Parathyroid adenoma (tissue), 2 donors: ENCODE data around the gene IER5.
"Not testable (repeated sequence)": the region's sequence is repeated elsewhere in the genome, so short reads cannot be mapped to it uniquely, and the experiment has no call there.

ENCODE experiments used
- H2AFZ ChIP-seq: fragments of 300-600 bp; sonication (generic); one replicate; pipeline ENCODE4 v1.7.0; 2017; ENCODE audit warnings: antibody characterized with exemption, mild to moderate bottlenecking
- H3K27ac ChIP-seq: fragments of 300-600 bp; sonication (generic); one replicate; pipeline ENCODE4 v1.7.0; 2017
- H3K27me3 ChIP-seq: fragments of 300-600 bp; sonication (generic); one replicate; pipeline ENCODE4 v1.7.0; 2017; ENCODE audit warnings: low read length; ENCODE audit not compliant: control insufficient read depth, insufficient read depth
- H3K36me3 ChIP-seq: fragments of 300-600 bp; sonication (generic); one replicate; pipeline ENCODE4 v1.7.0; 2017; ENCODE audit warnings: low read length; ENCODE audit not compliant: control insufficient read depth, insufficient read depth
- H3K4me1 ChIP-seq: fragments of 300-600 bp; sonication (generic); one replicate; pipeline ENCODE4 v1.7.0; 2017; ENCODE audit warnings: control low read depth
- H3K4me2 ChIP-seq: fragments of 300-600 bp; sonication (generic); one replicate; pipeline ENCODE4 v1.7.0; 2017; ENCODE audit warnings: low read length
- H3K4me3 ChIP-seq: fragments of 300-600 bp; sonication (generic); one replicate; pipeline ENCODE4 v1.7.0; 2017; ENCODE audit warnings: low read depth, low read length
- H3K79me2 ChIP-seq: fragments of 300-600 bp; sonication (generic); one replicate; pipeline ENCODE4 v1.7.0; 2017; ENCODE audit warnings: control low read depth
- H3K9ac ChIP-seq: fragments of 300-600 bp; sonication (generic); one replicate; pipeline ENCODE4 v1.7.0; 2017; ENCODE audit warnings: mild to moderate bottlenecking
- H3K9me3 ChIP-seq: fragments of 300-600 bp; sonication (generic); one replicate; pipeline ENCODE4 v1.7.0; 2017; ENCODE audit warnings: low read length; ENCODE audit not compliant: control insufficient read depth
- TF ChIP-seq, protein P1 (sequence below): fragments of 300-600 bp; sonication (generic); IDR thresholded peaks from one replicate; pipeline ENCODE4 v1.7.0; 2017; ENCODE audit warnings: antibody characterized with exemption, mild to moderate bottlenecking
- donor health status: primary hyperparathyroidism.

IER5 gene

DNA sequence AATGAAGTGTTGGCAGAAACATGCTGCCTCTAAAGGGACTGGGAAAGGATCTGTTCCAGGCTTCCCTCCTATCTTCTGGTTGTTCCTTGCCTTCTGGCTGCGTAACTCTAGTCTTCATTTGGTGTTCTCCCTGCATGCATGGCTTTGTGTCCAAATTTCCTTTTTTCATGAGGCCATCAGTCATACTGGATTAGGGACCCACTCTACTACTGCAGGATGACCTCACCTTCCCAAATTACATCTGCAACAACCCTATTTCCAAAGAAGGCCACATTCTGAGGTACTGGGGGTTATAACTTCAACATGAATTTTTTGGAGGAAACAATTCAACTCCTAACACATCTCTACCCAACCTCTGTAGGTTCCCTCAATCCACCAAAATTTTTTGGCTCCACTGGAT is 28.4 kb upstream of the IER5 start:
- Histone ChIP-seq H3K4me2 (no peak overlapping the region), H3K4me1 (no peaks in the 10 kb centered on the region), H3K9me3 (no peaks in the 10 kb centered on the region), H3K27me3 (no peaks in the 10 kb centered on the region), H3K36me3 (no peaks in the 10 kb centered on the region), H3K4me3 (no peak overlapping the region), H3K27ac (no peak overlapping the region), H3K79me2 (no peaks in the 10 kb centered on the region), H2AFZ (no peak overlapping the region), H3K9ac (no peak overlapping the region)
- TF ChIP-seq, protein P1, sequence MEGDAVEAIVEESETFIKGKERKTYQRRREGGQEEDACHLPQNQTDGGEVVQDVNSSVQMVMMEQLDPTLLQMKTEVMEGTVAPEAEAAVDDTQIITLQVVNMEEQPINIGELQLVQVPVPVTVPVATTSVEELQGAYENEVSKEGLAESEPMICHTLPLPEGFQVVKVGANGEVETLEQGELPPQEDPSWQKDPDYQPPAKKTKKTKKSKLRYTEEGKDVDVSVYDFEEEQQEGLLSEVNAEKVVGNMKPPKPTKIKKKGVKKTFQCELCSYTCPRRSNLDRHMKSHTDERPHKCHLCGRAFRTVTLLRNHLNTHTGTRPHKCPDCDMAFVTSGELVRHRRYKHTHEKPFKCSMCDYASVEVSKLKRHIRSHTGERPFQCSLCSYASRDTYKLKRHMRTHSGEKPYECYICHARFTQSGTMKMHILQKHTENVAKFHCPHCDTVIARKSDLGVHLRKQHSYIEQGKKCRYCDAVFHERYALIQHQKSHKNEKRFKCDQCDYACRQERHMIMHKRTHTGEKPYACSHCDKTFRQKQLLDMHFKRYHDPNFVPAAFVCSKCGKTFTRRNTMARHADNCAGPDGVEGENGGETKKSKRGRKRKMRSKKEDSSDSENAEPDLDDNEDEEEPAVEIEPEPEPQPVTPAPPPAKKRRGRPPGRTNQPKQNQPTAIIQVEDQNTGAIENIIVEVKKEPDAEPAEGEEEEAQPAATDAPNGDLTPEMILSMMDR: no peak

DNA sequence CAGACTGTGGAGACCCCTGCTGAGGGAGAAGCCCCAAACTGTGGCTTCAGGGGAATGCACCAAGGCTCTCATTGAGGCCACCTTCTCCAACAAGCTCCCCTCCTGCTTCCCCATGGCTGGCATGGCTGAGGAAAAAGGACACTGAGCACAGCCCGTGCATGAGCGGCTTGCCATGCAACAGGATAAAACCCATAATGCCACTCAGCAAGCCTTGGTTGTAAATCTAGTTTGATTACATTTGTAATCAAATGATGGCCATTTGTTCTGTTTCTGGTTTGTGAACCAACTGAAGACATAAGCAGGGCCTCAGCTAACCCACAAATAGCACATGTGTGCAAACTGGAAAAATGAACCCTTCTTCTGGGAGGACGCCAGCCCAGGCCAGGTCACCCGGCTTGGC is 27.6 kb upstream of the IER5 start:
- not testable (repeated sequence) for H3K4me3 ChIP-seq, H3K4me1 ChIP-seq, H3K27ac ChIP-seq, H3K36me3 ChIP-seq, H3K4me2 ChIP-seq, H3K79me2 ChIP-seq, H3K9ac ChIP-seq, H3K9me3 ChIP-seq, H2AFZ ChIP-seq, H3K27me3 ChIP-seq

DNA sequence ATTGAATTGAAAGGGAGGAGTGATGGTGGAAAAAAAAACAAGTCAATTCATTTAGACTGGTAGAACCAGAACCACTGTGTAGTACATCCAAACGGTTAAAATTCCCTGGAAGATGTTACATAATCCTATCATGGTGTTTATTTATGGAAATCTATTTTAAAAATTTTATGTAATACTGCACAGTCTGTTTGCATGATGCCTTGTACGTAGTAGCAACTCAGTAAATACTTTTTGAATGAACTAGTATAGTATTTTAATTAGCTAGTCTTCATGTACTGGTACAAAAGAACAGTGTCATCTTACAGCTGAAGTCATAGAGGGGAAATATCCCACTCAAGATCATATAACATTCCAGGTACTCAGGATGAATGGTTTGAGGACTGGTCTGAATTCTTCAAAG is 27.0 kb upstream of the IER5 start:
- Histone ChIP-seq H3K36me3 (no peaks in the 10 kb centered on the region), H3K27me3 (no peaks in the 10 kb centered on the region), H3K27ac (no peak overlapping the region), H3K9ac (no peak overlapping the region), H2AFZ (no peak overlapping the region), H3K4me2 (no peak overlapping the region), H3K79me2 (no peaks in the 10 kb centered on the region), H3K4me3 (no peak overlapping the region), H3K4me1 (no peaks in the 10 kb centered on the region), H3K9me3 (no peaks in the 10 kb centered on the region)
- TF ChIP-seq, protein P1: no peak

DNA sequence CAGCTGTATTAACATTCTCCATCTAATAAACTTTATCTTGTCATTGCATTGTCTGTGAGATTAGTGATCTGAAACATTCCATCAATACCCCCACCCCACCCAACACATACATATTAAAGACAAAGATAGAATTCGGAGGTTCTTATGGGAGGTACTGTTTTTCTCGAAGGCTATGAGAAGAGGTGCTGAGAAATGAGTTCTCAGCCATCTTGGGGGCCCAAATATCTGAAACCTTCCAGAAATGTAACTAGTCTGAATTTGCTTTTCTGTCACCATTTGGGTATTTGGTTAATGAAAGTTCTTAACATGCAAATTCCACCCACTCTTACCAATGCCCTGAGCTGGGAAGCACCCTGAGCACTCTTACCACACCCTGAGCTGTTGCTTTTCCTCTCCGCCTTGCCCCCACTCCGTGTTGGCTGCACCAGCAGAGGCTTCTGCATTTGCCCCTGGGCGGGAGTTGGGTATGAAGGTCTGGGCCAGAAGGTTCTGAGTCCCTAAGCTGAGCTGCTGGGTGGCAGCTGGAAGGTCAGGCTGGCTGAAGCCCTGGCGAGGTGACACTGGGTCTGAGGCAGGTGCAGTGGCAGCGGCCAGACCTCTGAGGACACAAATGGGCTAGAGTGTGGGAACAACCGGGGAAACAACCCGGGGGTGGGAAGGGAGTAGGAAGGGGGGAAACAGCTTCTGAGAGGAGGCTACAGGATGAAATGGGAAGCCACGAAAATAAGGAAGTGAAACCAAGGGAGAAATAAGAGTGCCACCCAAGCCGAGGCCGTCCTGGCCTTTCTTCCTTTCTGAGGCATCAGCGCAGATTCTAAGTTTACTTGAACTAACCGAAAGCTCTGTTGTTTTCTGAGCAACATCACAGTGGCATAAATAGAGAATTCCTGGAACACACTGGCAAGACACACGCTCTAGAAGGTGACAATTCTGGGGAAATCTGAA is 26.3 kb upstream of the IER5 start:
- TF ChIP-seq, protein P1: no peak
- Histone ChIP-seq H3K27me3 (no peaks in the 10 kb centered on the region), H2AFZ (no peak overlapping the region), H3K27ac (no peak overlapping the region), H3K79me2 (no peaks in the 10 kb centered on the region), H3K4me1 (no peaks in the 10 kb centered on the region), H3K4me3 (no peak overlapping the region), H3K4me2 (no peak overlapping the region), H3K9me3 (no peaks in the 10 kb centered on the region), H3K9ac (no peak overlapping the region), H3K36me3 (no peaks in the 10 kb centered on the region)

DNA sequence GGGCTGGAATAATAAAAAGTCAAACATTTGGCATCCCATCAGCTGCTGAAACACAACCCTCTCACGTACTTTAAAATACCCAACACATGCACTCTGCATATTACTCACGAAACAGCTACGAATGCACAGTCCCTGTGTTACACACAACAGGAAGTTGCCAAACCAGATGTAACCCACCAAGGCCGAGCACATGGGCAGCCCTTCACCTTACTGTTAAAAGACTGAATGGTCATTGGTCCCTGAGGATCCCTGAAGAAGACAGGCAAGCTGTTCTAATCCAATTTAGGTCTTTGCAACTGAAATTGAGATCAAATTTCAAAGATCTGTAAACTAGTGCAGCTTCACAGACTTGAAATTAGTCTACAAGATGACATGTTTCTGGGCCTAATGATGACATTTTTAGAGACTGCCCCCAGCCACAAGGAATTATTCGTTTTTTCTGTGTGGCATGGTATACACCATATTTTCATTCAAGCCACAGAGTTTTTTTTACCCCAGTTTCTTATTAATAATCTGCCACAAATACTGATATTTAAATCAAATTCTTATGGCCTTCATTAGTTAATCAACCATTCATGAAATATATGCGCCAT is 25.6 kb upstream of the IER5 start:
- no peaks in the 10 kb centered on the region for H3K79me2 ChIP-seq
- no peaks in the 10 kb centered on the region for H3K36me3 ChIP-seq
- TF ChIP-seq, protein P1: no peak
- H2AFZ ChIP-seq: no peak overlapping the region
- no peak overlapping the region for H3K4me3 ChIP-seq
- no peaks in the 10 kb centered on the region for H3K27me3 ChIP-seq
- H3K9ac ChIP-seq: no peak overlapping the region
- no peak overlapping the region for H3K27ac ChIP-seq
- H3K9me3 ChIP-seq: no peaks in the 10 kb centered on the region
- no peaks in the 10 kb centered on the region for H3K4me1 ChIP-seq
- H3K4me2 ChIP-seq: no peak overlapping the region
